SK-N-SH (cell line): ENCODE measurements around the gene SNRPN. TPM values are rescaled to one million over a fixed set of nuclear protein-coding genes. Genes with fewer than 3 reads are reported as not detected.

Experiments used
- CTCF ChIA-PET: fragments of 300-600, 350-600 bp; formaldehyde crosslinking; extraction: SDS; loops from one replicate; lab custom pipeline; 2021; lab: Yijun Ruan, JAX
- POLR2A ChIA-PET: fragments of 350-600 bp; sonication (Branson Sonifier 250); formaldehyde crosslinking; extraction: SDS; loops from one replicate; lab custom pipeline; 2020; ENCODE audit warnings: antibody characterized with exemption, inconsistent platforms; lab: Yijun Ruan, JAX
- DNase-seq: peaks from one replicate; pipeline ENCODE4 v3.0.0; 2012
- H2AFZ ChIP-seq: fragments of 200-600 bp; sonication (generic); 2 replicates; pipeline ENCODE4 v1.8.1; 2016; ENCODE audit warnings: antibody characterized with exemption, mild to moderate bottlenecking, low read depth
- H3F3A ChIP-seq: fragments of 200-600 bp; sonication (generic); replicated peaks from 2 replicates; pipeline ENCODE3; 2016; ENCODE audit warnings: antibody characterized with exemption, mild to moderate bottlenecking; ENCODE audit not compliant: insufficient read depth
- H3K27ac ChIP-seq, 2 experiments: fragments of 200-500 bp in 1 of 2; fragments of 200-600 bp in 1 of 2; sonication (Bioruptor generic) in 1 of 2; sonication (generic), shearing (Covaris generic) in 1 of 2; 2 replicates each; pipeline versions ENCODE4 v1.5.1 to v1.6.1; 2014 to 2016; ENCODE audit warnings: low read depth in 2 of 2, inconsistent platforms in 1 of 2, low read length in 1 of 2, mild to moderate bottlenecking in 1 of 2, mixed read lengths in 1 of 2
- H3K27me3 ChIP-seq: fragments of 200-600 bp; sonication (generic), shearing (Covaris generic); 2 replicates; pipeline ENCODE4 v1.6.1; 2016; ENCODE audit warnings: mixed run types; ENCODE audit not compliant: insufficient read depth
- H3K36me3 ChIP-seq, 2 experiments: fragments of 200-500 bp in 1 of 2; fragments of 200-600 bp in 1 of 2; sonication (Bioruptor generic) in 1 of 2; sonication (generic) in 1 of 2; replicated peaks in 1 of 2; 2 replicates each; pipeline versions ENCODE3 to v1.5.1; 2014 to 2016; ENCODE audit warnings: low read length in 1 of 2, mild to moderate bottlenecking in 1 of 2; ENCODE audit not compliant: insufficient read depth in 2 of 2, control insufficient read depth in 1 of 2
- H3K4me1 ChIP-seq, 2 experiments: fragments of 200-500 bp in 1 of 2; fragments of 200-600 bp in 1 of 2; sonication (Bioruptor generic) in 1 of 2; sonication (generic), shearing (Covaris generic) in 1 of 2; 2 replicates each; pipeline versions ENCODE4 v1.5.1 to v1.6.1; 2014 to 2016; ENCODE audit warnings: low read depth in 1 of 2, low read length in 1 of 2, mixed run types in 1 of 2; ENCODE audit not compliant: insufficient read depth in 2 of 2, control insufficient read depth in 1 of 2
- H3K4me2 ChIP-seq: fragments of 200-600 bp; sonication (generic), shearing (Covaris generic); 2 replicates; pipeline ENCODE4 v1.6.1; 2017; ENCODE audit warnings: mixed run types
- H3K4me3 ChIP-seq, 2 experiments: fragments of 200-500 bp in 1 of 2; fragments of 200-600 bp in 1 of 2; sonication (Bioruptor generic) in 1 of 2; sonication (generic), shearing (Covaris generic) in 1 of 2; 2 replicates each; pipeline versions ENCODE4 v1.5.1 to v1.8.1; 2014 to 2016; ENCODE audit warnings: low read depth in 2 of 2, inconsistent platforms in 1 of 2, low read length in 1 of 2, mild to moderate bottlenecking in 1 of 2, mixed read lengths in 1 of 2, moderate library complexity in 1 of 2
- H3K79me2 ChIP-seq: fragments of 200-600 bp; sonication (generic); 2 replicates; pipeline ENCODE4 v1.8.1; 2017; ENCODE audit warnings: mild to moderate bottlenecking; ENCODE audit not compliant: insufficient read depth
- H3K9ac ChIP-seq: fragments of 200-600 bp; sonication (generic); 2 replicates; pipeline ENCODE4 v1.6.1; 2017; ENCODE audit warnings: mixed run types
- H3K9me2 ChIP-seq: fragments of 200-600 bp; sonication (generic); 2 replicates; pipeline ENCODE4 v1.6.1; 2017; ENCODE audit warnings: mixed run types
- H3K9me3 ChIP-seq: fragments of 200-600 bp; sonication (generic); 2 replicates; pipeline ENCODE4 v1.6.1; 2017; ENCODE audit warnings: mixed run types, mild to moderate bottlenecking, moderate library complexity
- H4K20me1 ChIP-seq: fragments of 200-600 bp; sonication (generic); 2 replicates; pipeline ENCODE4 v1.6.1; 2017; ENCODE audit warnings: mild to moderate bottlenecking, mixed run types; ENCODE audit not compliant: insufficient read depth
- ELF1 ChIP-seq: IDR thresholded peaks from 2 replicates; pipeline ENCODE4 v1.4.0; 2012
- GABPA ChIP-seq: IDR thresholded peaks from 2 replicates; pipeline ENCODE4 v1.4.0; 2012; ENCODE audit warnings: low read depth, mild to moderate bottlenecking
- NFIC ChIP-seq: IDR thresholded peaks from 2 replicates; pipeline ENCODE4 v1.4.0; 2012; ENCODE audit warnings: borderline replicate concordance
- NRF1 ChIP-seq: IDR thresholded peaks from 2 replicates; pipeline ENCODE4 v1.6.1; 2012; ENCODE audit warnings: low read depth, mild to moderate bottlenecking, low read length
- POLR2AphosphoS5 ChIP-seq: IDR thresholded peaks from 2 replicates; pipeline ENCODE4 v1.6.1; 2012; ENCODE audit warnings: low read depth, low read length
- RCOR1 ChIP-seq: fragments of 150-350 bp; IDR thresholded peaks from 2 replicates; pipeline ENCODE4 v1.6.1; 2017; ENCODE audit warnings: antibody characterized with exemption, low read length
- RXRA ChIP-seq: IDR thresholded peaks from 2 replicates; pipeline ENCODE4 v1.4.0; 2012; ENCODE audit warnings: low read depth, mild to moderate bottlenecking, borderline replicate concordance
- TAF1 ChIP-seq: IDR thresholded peaks from 2 replicates; pipeline ENCODE4 v1.6.1; 2012; ENCODE audit warnings: low read depth, mild to moderate bottlenecking, low read length, moderate library complexity, borderline replicate concordance
- TEAD4 ChIP-seq: IDR thresholded peaks from 2 replicates; pipeline ENCODE4 v1.4.0; 2012; ENCODE audit warnings: mild to moderate bottlenecking, borderline replicate concordance; ENCODE audit not compliant: insufficient read depth
- WGBS: methylation state at CpG from one replicate; pipeline ENCODE4 v1.1.6; 2017; ENCODE audit warnings: low lambda C conversion rate; 5-methylcytosine and 5-hydroxymethylcytosine counted together
- polyA plus RNA-seq, 3 experiments: library from polyadenylated mRNA; depleted of rRNA; stranded (reverse); fragments of >200 nt; gene quantifications; 2 replicates each; pipeline ENCODE4 v1.2.3, GENCODE V29; 2012
- TF ChIP-seq, protein P1 (sequence below): fragments of 150-350 bp; IDR thresholded peaks from 2 replicates; pipeline ENCODE4 v1.6.1; 2017; ENCODE audit warnings: antibody characterized with exemption, low read length, low read depth, borderline replicate concordance
- TF ChIP-seq, protein P2 (sequence below): IDR thresholded peaks from 2 replicates; pipeline ENCODE4 v1.4.0; 2012; ENCODE audit warnings: low read depth
- TF ChIP-seq, protein P3 (sequence below): IDR thresholded peaks from 2 replicates; pipeline ENCODE4 v1.4.0; 2012; ENCODE audit warnings: low read depth, borderline replicate concordance

SNRPN gene
- 142 and 147 TPM in 2 replicates for polyA plus RNA-seq (2012; rRNA removed)
- 165 and 179 TPM in 2 replicates for polyA plus RNA-seq (2012; cell fraction: cytosol; rRNA removed)
- polyA plus RNA-seq (2012; cell fraction: nucleus; rRNA removed), result 131 and 136 TPM in 2 replicates

- WGBS, result 62% methylated on average over 26 of the region's 47 CpGs
- Histone ChIP-seq H3K27ac (peak within 1 kb of the TSS; percentile 78 to 96), H3K4me2 (peak within 1 kb of the TSS; percentile 68), H3K27me3 (no peaks in the 10 kb centered on the region), H3F3A (peaks cover 4% of the 10 kb centered on the region), H3K4me3 (peak within 1 kb of the TSS; percentile 70 to 73), H2AFZ (peak within 1 kb of the TSS; percentile 84; the same call in 1 of the 2 replicates), H3K9me2 (no peaks in the 10 kb centered on the region), H4K20me1 (peaks cover 5% of the 10 kb centered on the region; the same call in 1 of the 2 replicates), H3K9me3 (no peaks in the 10 kb centered on the region), H3K79me2 (peaks cover 48% of the 10 kb centered on the region), H3K4me1 (peaks cover 0 to 3% of the 10 kb centered on the region in 2 experiments; a peak in 2 of 4 replicates), H3K9ac (peak within 1 kb of the TSS; percentile 76), H3K36me3 (peaks cover 0 to 9% of the 10 kb centered on the region in 2 experiments)
- POLR2A ChIA-PET, result interaction anchor here (0.7 kb wide), 1 partner anchor 97 kb away, joined by 3 read pairs; no protein-coding TSS in a partner anchor
- peak; percentile 81 for DNase-seq
- TF ChIP-seq NRF1 (peak; percentile 86), RCOR1 (no peak), ELF1 (no peak), TEAD4 (no peak), POLR2AphosphoS5 (peak; percentile 92), NFIC (no peak), RXRA (no peak), TAF1 (peak; percentile 82), GABPA (no peak)
- TF ChIP-seq, protein P1, sequence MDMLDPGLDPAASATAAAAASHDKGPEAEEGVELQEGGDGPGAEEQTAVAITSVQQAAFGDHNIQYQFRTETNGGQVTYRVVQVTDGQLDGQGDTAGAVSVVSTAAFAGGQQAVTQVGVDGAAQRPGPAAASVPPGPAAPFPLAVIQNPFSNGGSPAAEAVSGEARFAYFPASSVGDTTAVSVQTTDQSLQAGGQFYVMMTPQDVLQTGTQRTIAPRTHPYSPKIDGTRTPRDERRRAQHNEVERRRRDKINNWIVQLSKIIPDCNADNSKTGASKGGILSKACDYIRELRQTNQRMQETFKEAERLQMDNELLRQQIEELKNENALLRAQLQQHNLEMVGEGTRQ, result no peak
- TF ChIP-seq, protein P2, sequence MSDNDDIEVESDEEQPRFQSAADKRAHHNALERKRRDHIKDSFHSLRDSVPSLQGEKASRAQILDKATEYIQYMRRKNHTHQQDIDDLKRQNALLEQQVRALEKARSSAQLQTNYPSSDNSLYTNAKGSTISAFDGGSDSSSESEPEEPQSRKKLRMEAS, result no peak; the same call in 1 of the 2 replicates
- TF ChIP-seq, protein P3, sequence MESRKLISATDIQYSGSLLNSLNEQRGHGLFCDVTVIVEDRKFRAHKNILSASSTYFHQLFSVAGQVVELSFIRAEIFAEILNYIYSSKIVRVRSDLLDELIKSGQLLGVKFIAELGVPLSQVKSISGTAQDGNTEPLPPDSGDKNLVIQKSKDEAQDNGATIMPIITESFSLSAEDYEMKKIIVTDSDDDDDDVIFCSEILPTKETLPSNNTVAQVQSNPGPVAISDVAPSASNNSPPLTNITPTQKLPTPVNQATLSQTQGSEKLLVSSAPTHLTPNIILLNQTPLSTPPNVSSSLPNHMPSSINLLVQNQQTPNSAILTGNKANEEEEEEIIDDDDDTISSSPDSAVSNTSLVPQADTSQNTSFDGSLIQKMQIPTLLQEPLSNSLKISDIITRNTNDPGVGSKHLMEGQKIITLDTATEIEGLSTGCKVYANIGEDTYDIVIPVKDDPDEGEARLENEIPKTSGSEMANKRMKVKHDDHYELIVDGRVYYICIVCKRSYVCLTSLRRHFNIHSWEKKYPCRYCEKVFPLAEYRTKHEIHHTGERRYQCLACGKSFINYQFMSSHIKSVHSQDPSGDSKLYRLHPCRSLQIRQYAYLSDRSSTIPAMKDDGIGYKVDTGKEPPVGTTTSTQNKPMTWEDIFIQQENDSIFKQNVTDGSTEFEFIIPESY, result no peak
- CTCF ChIA-PET, result no interaction called here
Measured at GRCh38 chr15:24954783-24955530, at the start of gene SNRPN, which contains the start of gene SNURF. Gene SNRPN (plus strand): TSS chr15:24954987. CDS start chr15:24974454, 19,467 bp downstream. Gene SNURF (plus strand): TSS chr15:24954987. CDS start chr15:24955049, 62 bp downstream.
